GM12892 (cell line): ENCODE data around the gene WSCD2.

Source experiments
- POLR2A ChIP-seq: IDR thresholded peaks from 2 replicates; pipeline ENCODE4 v1.6.1; 2011; ENCODE audit warnings: low read depth, low read length, control low read depth
- POLR2AphosphoS5 ChIP-seq: IDR thresholded peaks from 2 replicates; pipeline ENCODE4 v1.6.1; 2011; ENCODE audit warnings: low read depth, low read length, control low read depth

GRCh38 chr12:108265505-108265904 lies 136.4 kb downstream of the WSCD2 start:
- TF ChIP-seq POLR2A (no peak), POLR2AphosphoS5 (no peak)
